ENCODE data around the gene ACTL7B.

DNA sequence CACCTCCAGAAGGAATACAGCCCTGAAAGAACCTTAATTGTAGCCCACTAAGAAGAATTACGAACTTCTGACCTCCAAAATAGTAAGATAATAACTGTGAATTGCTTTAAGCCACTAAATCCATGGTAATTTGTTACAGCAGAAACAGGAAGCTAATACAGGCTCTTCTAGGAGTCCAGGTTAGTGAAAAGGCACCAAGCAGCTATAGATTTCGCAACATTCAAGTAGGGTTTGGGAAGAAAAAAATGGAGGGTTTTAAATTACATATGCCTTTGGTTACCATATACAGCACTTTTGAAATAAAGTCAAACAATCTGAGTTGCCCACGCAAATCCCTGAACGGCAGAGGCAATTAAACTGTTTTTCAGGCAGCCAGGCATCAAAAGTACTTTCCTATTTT is 4.6 kb upstream of the ACTL7B start:
- TF ChIP-seq EZH2 (IDR thresholded peaks at IDR 0.05; ENCODE audit: insufficient read depth, poor library complexity, severe bottlenecking): no peak
- no peak for TF ChIP-seq EZH2phosphoT487 (IDR thresholded peaks at IDR 0.05; ENCODE audit: insufficient read depth, low read depth)

All from GM23248 (cell line).